ENCODE results near the gene AGAP5. TPM values are rescaled to one million over a fixed set of nuclear protein-coding genes. Genes with fewer than 3 reads are reported as not detected.
"Not testable (repeated sequence)": the region's sequence is repeated elsewhere in the genome, so short reads cannot be mapped to it uniquely, and the experiment has no call there.

Gene AGAP5
- total RNA-seq, 1 donor from 2014 or later = 4.7 TPM

- not testable (repeated sequence) for DNase-seq (ENCODE audit: extremely low read depth, low read depth, low spot score)
Measured at GRCh38 chr10:73715179-73716156, 17.6 kb upstream of the AGAP5 start.

DNA sequence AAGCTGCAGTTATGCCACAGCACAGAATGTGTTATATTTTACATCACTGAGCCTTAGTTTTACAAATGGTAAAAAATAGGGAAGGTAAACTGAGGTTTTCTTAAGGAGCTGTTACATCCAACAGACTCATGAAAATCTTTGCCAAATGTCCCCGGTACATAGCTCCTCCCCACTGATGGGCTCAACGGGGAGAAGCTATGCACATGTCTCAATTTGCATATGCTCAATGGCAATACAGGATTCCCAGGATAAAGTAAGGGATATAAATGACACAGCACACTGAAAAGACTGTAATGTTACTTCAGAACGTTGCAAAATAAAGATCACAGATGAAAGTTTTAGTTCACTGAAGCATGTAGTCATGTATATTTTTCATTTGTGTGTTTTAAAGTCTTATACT lies 16.6 kb upstream of the AGAP5 start:
- DNase-seq (ENCODE audit: extremely low read depth, low read depth, low spot score) = not testable (repeated sequence)

GRCh38 chr10:73713912-73714311 lies 16.0 kb upstream of the AGAP5 start:
- not testable (repeated sequence) for DNase-seq (ENCODE audit: extremely low read depth, low read depth, low spot score)

DNA sequence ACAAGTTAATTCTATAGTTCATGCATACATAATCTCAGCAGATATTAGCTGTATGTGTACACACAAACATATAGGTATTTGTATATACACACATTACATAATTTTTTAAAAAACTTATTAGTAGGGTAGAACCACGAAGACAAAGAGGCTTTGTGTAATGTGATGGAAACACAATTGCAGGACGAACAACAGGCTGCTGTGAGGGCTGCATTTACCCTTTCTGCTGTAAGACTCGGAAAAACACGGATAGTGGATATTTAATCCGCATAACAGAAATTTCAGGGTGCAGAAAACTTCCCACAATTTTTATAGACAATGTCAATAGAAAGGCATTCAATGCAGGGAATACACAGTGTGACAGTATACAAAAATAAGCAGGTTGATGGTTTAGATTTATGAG lies 13.8 kb upstream of the AGAP5 start:
- DNase-seq (ENCODE audit: extremely low read depth, low read depth, low spot score) = not testable (repeated sequence)

DNA sequence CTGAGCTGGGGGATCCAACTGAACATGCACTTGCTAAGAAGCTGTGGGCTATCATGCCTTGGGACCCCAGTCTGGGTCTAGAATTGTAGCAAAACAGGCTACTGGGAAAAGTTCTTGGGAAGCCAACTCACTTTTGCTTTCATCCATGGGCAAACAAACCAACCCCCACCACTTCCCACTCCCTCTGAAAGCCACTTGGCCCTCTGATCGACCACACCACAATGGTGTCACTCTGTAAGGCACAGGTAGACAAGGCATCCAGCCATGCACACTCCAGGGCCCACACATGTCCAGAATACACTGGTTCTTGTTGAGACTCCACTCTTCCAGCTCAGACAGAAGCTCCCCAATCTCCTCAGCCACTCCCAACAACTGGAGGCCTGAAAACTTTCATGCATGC lies 10.2 kb upstream of the AGAP5 start:
- not testable (repeated sequence) for DNase-seq (ENCODE audit: extremely low read depth, low read depth, low spot score)

- not testable (repeated sequence) for DNase-seq (ENCODE audit: extremely low read depth, low read depth, low spot score)
Measured at GRCh38 chr10:73707628-73708027, 9.7 kb upstream of the AGAP5 start.

DNA sequence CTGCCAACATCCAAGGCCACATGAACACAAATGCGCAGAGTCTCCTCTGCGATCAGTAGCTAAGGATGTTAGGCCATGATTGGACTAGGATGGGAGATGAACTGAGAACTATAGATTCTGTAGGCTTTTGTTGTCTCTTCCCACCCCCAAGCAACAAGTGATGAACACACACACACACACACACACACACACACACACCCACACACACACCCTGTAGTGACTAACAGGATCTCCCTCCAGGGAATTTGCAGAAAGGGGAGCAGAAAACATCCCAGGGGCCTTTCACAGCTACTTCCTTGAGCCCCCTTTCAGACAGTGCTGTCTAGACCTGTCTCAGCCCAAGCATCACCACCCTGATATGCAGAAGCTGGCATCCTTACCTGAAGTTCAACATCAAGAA lies 8.6 kb upstream of the AGAP5 start:
- DNase-seq (ENCODE audit: extremely low read depth, low read depth, low spot score) = not testable (repeated sequence)

DNA sequence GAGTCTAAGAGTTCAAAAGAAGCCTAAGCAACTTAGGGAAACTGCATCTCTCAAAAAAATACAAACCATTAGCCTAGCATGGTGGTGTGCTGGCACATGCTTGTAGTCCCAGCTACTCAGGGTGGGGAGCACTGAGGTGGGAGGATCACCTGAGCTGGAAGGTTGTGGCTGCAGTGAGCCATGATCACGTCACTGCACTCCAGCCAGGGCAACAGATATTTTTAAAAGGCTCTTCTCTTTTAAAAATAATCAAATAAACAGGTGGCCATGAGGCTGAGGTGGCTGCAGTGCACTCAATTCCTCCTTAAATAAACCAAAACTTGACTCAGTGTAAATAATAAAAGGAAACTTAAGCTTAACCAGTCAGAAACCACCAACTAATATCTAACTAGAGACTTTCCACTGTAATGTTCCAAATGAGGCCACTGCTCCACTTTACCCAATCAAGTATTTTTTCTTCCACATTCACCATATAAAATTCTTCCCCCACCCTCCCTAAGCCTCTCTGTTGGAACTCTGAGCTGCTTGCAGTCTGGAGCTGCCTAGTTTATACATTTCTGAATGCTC lies 7.7 kb upstream of the AGAP5 start:
- not testable (repeated sequence) for DNase-seq (ENCODE audit: extremely low read depth, low read depth, low spot score)

GRCh38 chr10:73703924-73704323 lies 6.0 kb upstream of the AGAP5 start:
- not testable (repeated sequence) for DNase-seq (ENCODE audit: extremely low read depth, low read depth, low spot score)

DNA sequence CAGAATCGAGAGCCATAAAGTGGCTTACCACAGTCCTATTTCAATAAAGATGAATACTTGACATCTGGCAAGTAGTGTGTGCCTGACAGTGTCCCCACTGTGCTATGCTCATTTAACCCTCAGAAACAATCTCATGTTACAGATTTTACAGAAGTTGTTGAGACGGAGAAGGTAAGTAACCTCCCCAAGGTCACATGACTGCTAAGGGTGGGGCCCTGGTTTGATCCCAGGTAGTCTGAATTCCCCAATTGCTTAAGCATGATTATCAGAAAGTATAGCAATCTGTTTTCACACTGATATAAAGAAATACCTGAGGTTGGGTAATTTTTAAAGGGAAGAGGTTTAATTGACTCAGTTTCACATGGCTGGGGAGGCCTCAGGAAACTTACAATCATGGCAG lies 910 bp upstream of the AGAP5 start:
- DNase-seq (ENCODE audit: extremely low read depth, low read depth, low spot score) = not testable (repeated sequence)

DNA sequence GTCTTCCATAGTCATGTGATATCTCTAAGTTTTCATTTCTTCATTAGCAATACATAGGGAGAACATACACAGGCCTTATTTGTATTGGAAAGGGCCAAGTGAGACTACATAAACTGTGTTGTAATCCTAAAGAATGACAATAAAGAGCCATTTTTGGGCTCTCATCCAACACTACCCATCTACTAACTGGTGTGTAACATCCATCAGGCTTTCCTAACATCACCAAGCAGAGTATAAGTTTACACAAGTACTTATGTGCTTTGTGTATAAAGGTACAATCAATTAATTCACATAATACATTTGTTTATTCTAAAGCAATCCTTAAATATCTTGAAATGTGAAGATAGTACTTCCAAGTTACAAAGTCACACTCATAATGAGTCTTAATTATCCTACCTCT lies 2.6 kb downstream of the AGAP5 start:
- not testable (repeated sequence) for DNase-seq (ENCODE audit: extremely low read depth, low read depth, low spot score)

DNA sequence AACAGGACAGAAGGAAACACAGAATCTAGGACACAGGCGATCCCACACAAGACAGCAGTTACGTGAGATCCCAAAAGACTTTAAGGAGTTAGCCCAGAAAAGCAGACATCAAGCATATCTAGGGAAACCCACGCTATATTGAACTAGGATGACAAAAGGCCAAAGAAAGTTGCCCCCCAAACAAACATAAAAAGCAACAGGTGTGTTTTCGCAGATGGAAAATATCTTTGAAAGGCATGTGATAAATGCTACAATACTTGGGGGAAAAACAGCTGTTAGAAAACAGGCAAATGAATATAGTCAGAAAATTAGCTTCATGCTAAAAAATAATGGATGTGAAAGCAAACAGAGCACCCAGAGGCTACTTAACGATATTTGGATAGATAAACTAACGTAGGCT lies 7.2 kb downstream of the AGAP5 start:
- not testable (repeated sequence) for DNase-seq (ENCODE audit: extremely low read depth, low read depth, low spot score)

DNA sequence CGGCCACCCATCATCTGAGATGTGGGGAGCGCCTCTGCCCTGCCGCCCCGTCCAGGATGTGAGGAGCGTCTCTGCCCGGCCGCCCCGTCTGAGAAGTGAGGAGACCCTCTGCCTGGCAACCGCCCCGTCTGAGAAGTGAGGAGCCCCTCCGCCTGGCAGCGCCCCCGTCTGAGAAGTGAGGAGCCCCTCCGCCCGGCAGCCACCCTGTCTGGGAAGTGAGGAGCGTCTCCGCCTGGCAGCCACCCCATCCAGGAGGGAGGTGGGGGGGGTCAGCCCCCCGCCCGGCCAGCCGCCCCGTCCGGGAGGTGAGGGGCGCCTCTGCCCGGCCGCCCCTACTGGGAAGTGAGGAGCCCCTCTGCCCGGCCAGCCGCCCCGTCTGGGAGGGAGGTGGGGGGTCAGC lies 8.3 kb downstream of the AGAP5 start:
- DNase-seq (ENCODE audit: extremely low read depth, low read depth, low spot score) = not testable (repeated sequence)

DNA sequence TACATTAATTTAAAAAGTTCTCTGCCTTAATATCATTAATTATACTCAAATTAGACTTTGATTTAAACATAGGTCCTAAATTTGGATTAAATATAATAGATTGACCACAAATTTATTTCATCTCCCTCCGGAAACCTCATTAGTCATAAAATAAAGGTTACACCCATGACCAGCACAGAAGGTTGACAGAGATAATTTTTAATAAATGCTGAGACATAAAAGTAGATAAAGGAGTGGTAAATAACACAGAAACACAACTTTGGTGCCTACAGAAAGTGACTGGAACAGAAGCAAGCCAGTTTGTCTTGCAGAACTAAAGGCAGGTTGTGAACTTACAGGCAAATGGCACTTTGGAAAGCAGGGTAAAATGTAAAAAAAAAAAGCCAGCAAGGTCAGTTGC lies 10.3 kb downstream of the AGAP5 start:
- DNase-seq (ENCODE audit: extremely low read depth, low read depth, low spot score) = not testable (repeated sequence)

DNA sequence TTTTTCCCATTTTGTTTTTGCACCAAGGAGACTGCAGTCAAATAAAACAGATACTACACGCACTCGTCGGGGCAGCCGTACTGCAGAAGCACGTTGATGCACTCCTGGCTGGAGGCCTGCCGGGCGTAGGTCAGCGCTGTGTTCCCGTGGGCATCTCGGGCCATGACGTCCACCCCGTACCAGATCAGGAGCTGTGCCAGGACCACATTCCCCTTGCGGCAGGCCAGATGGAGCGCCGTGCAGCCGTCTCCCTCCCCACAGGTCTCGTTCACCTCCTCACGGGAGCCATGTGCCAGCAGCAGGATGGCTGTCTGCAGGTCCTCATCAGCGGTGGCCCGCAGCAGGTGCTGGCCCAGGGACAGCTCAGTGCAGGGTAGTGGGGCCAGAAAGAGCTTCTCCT lies 23.4 kb downstream of the AGAP5 start:
- DNase-seq (ENCODE audit: extremely low read depth, low read depth, low spot score) = not testable (repeated sequence)

DNA sequence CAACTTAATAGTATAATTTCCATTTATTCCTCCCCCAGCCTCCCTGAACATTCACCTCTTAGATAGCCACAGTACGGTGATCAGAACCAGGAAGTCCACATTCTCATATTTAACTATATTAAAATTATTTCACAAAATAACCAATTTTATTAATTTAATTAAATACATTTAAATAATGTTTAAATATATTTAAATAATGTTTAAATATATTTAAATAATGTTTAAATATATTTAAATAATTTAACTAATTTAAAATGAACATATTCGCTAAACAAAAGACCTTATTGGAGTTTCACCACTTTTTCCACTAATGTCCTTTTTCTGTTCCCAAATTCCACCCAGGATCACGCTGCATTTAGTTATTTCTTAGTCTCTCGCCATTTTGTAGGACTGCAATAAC lies 29.5 kb downstream of the AGAP5 start:
- not testable (repeated sequence) for DNase-seq (ENCODE audit: extremely low read depth, low read depth, low spot score)

DNA sequence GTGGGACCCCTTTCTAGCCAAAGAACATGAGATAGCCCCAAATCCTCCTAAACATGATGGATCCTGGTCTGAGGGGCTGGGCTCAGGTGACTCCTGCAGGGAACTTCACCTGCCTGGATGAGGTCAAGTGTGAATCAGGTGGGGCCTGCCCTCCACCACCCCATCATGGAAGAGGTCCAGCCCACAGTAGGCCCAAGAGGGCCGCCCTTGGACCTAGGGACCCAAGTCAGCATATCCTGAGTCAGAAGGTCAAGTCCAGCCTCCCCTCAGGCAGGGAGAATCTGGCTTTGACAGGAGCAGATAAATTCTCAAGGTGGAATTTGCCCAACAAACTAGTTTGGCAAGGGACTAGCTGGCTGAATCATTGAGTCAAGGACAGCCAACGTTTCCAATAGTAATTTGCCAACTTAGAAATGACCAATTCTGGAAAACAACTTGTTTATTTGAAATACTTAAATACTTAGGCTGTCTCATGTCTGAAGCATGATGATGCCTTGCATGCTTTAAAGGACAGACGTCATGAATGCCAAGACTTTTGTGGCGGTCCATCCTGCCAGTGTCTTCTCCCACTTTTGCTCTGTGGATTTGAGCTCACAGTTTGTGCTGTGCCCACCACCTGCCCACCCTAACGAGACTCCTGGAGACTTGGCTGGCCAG lies 31.6 kb downstream of the AGAP5 start:
- DNase-seq (ENCODE audit: extremely low read depth, low read depth, low spot score) = not testable (repeated sequence)

DNA sequence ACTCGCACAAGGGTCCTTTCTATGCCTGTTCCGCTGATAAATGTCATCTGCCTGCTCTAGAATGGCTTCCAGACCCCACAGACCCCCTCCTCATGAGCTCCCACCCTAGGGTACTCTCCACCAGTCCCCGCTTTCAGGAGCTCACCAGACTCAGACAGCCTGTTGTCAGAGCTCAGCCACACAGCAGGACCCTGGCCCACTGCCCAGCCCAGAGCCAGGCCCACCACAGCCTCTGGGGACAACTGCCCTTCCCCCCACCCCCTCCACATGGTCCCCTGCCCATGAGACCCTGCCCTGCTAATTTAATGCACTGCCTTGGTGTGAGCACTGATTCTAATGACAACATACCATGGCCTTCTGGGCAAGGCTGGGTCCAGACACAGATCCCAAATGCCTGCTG lies 32.3 kb downstream of the AGAP5 start:
- not testable (repeated sequence) for DNase-seq (ENCODE audit: extremely low read depth, low read depth, low spot score)

GRCh38 chr10:73664156-73665040 lies 33.5 kb downstream of the AGAP5 start:
- DNase-seq (ENCODE audit: extremely low read depth, low read depth, low spot score) = not testable (repeated sequence)

- DNase-seq (ENCODE audit: extremely low read depth, low read depth, low spot score) = not testable (repeated sequence)
Measured at GRCh38 chr10:73663621-73664020, 34.3 kb downstream of the AGAP5 start.

All from glomerular endothelial cell (primary cell).